ENCODE data around the gene PGLYRP3.
A peak's percentile ranks its signal among the peaks of the same experiment; 100 is the strongest.

PGLYRP3 gene

DNA sequence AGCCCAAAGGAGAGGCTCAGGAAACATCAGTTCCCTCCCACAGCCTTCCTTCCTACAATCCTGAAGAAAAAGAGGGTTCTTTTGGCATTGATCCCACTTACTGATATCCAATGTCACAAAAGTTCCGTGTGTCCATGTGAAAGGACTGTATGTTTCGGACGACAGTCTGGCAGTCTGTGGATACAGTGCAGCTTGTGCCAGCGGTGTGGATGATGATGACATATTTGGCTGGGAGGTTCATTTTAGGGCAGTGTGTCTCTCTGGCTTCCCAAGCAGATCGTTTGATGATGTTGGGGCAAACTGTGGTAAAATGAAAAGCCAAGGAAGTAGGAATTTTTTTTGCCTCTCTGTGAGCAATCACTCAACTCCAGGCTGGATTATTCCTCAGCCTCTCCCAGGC is 10.4 kb downstream of the PGLYRP3 start:
- TF ChIP-seq POU2F2 (IDR thresholded peaks at IDR 0.05; ENCODE audit: low read depth, low read length) (no peak), POLR2AphosphoS5 (IDR thresholded peaks at IDR 0.05; ENCODE audit: low read depth, low read length) (no peak), POLR2A (IDR thresholded peaks at IDR 0.05; ENCODE audit: low read depth, low read length) (no peak), PAX5 (IDR thresholded peaks at IDR 0.05; ENCODE audit: insufficient read depth, low read length, severe bottlenecking) (no peak), TAF1 (IDR thresholded peaks at IDR 0.05; ENCODE audit: low read depth, low read length) (no peak), SPI1 (IDR thresholded peaks at IDR 0.05; ENCODE audit: low read depth, low read length) (no peak)
- FAIRE-seq (no peak), DNase-seq (ENCODE audit: insufficient read length, low spot score) (no peak)

DNA sequence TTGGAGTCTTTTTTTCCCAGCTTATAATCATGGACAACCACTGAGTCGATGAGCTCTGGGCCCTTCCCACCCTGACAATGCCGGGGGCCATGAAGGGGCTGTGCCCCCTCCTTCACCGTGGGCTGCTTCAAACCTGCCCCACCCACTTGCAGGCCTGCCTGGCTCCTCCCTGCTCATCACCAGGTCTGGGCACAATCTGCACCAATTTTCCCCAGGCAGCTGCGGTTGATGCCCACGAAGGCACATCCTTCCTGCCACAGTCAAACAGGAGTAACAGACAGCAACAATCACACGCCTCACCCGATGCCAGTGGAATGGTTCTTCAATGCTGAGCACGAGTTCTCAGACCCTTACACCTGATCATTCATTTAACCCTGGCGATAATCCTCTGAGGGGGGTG is 18.9 kb downstream of the PGLYRP3 start:
- no peak for FAIRE-seq
- TF ChIP-seq PAX5 (IDR thresholded peaks at IDR 0.05; ENCODE audit: insufficient read depth, low read length, severe bottlenecking) (no peak), SPI1 (IDR thresholded peaks at IDR 0.05; ENCODE audit: low read depth, low read length) (no peak), POLR2A (IDR thresholded peaks at IDR 0.05; ENCODE audit: low read depth, low read length) (no peak), POLR2AphosphoS5 (IDR thresholded peaks at IDR 0.05; ENCODE audit: low read depth, low read length) (no peak), TAF1 (IDR thresholded peaks at IDR 0.05; ENCODE audit: low read depth, low read length) (no peak), POU2F2 (IDR thresholded peaks at IDR 0.05; ENCODE audit: low read depth, low read length) (no peak)
- no peak for DNase-seq (ENCODE audit: insufficient read length, low spot score)

- DNase-seq (ENCODE audit: insufficient read length, low spot score) (no peak), FAIRE-seq (no peak)
- TF ChIP-seq TAF1 (IDR thresholded peaks at IDR 0.05; ENCODE audit: low read depth, low read length) (no peak), POU2F2 (IDR thresholded peaks at IDR 0.05; ENCODE audit: low read depth, low read length) (no peak), POLR2AphosphoS5 (IDR thresholded peaks at IDR 0.05; ENCODE audit: low read depth, low read length) (no peak), SPI1 (IDR thresholded peaks at IDR 0.05; ENCODE audit: low read depth, low read length) (no peak), PAX5 (IDR thresholded peaks at IDR 0.05; ENCODE audit: insufficient read depth, low read length, severe bottlenecking) (no peak), POLR2A (IDR thresholded peaks at IDR 0.05; ENCODE audit: low read depth, low read length) (no peak)
Measured at GRCh38 chr1:153293480-153293775, 19.3 kb downstream of the PGLYRP3 start.

- DNase-seq (ENCODE audit: insufficient read length, low spot score) = no peak
- FAIRE-seq = no peak
- no peak for TF ChIP-seq TAF1 (IDR thresholded peaks at IDR 0.05; ENCODE audit: low read depth, low read length)
- TF ChIP-seq POU2F2 (IDR thresholded peaks at IDR 0.05; ENCODE audit: low read depth, low read length) = no peak
- TF ChIP-seq SPI1 (IDR thresholded peaks at IDR 0.05; ENCODE audit: low read depth, low read length) = no peak
- no peak for TF ChIP-seq PAX5 (IDR thresholded peaks at IDR 0.05; ENCODE audit: insufficient read depth, low read length, severe bottlenecking)
- no peak for TF ChIP-seq POLR2A (IDR thresholded peaks at IDR 0.05; ENCODE audit: low read depth, low read length)
- TF ChIP-seq POLR2AphosphoS5 (IDR thresholded peaks at IDR 0.05; ENCODE audit: low read depth, low read length) = no peak
Measured at GRCh38 chr1:153292740-153293479, 19.8 kb downstream of the PGLYRP3 start.

DNA sequence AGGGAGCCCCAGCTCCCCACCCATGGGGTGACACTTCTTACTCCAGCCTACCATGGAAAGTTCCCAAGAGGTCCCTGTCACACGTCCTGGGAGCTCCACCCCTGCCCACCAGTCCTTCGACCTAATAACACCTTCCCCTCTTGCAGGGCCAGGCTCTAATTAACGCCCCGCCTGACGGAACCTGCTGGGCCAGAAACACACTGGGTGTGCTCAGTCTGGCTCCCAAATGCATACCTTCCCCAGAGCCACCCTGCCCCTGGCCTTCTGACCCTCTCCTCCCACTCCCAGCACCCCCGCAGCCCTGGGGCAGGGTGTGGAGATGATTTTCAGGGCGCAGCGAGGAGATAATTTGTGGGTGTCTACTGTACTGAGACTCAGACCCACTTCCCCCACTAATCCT is 20.6 kb downstream of the PGLYRP3 start:
- no peak for FAIRE-seq
- TF ChIP-seq TAF1 (IDR thresholded peaks at IDR 0.05; ENCODE audit: low read depth, low read length) (no peak), POLR2AphosphoS5 (IDR thresholded peaks at IDR 0.05; ENCODE audit: low read depth, low read length) (no peak), PAX5 (IDR thresholded peaks at IDR 0.05; ENCODE audit: insufficient read depth, low read length, severe bottlenecking) (no peak), SPI1 (IDR thresholded peaks at IDR 0.05; ENCODE audit: low read depth, low read length) (no peak), POU2F2 (IDR thresholded peaks at IDR 0.05; ENCODE audit: low read depth, low read length) (no peak), POLR2A (IDR thresholded peaks at IDR 0.05; ENCODE audit: low read depth, low read length) (no peak)
- no peak for DNase-seq (ENCODE audit: insufficient read length, low spot score)

- DNase-seq (ENCODE audit: insufficient read length, low spot score) = no peak
- no peak for TF ChIP-seq POLR2AphosphoS5 (IDR thresholded peaks at IDR 0.05; ENCODE audit: low read depth, low read length)
- no peak for TF ChIP-seq TAF1 (IDR thresholded peaks at IDR 0.05; ENCODE audit: low read depth, low read length)
- TF ChIP-seq PAX5 (IDR thresholded peaks at IDR 0.05; ENCODE audit: insufficient read depth, low read length, severe bottlenecking) = no peak
- TF ChIP-seq SPI1 (IDR thresholded peaks at IDR 0.05; ENCODE audit: low read depth, low read length) = no peak
- FAIRE-seq = no peak
Measured at GRCh38 chr1:153291514-153291913, 21.2 kb downstream of the PGLYRP3 start.

DNA sequence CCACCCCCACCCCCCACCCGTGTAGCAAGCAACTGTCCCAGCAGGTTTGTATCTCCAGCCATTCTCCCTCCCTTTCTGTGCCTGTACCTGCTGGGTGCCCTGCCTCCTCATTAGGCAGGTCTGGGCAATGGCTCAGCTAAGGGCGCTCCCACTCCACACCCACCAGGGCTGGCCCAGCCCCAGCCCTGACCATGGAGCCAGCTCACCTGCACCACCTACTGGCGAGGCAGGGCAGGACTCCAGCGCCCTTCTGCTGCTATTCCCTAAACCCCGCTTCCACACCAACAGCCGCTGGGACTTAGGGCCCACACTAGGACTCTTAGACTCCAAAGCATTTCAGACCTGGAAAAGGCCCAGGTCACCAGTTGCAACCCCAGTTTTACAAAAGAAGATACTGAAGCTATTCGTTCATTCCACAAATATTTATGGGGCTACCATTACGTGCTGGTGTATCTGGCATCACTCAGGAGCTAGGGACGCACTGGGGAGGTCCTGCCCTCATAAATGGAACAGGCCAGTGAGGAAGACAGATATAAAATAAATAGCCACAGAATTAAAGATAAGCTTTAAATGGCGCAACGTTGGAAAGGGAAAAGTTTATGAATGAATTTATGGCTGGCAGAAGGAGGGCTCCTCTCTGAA is 24.0 kb downstream of the PGLYRP3 start:
- FAIRE-seq (peak; percentile 85), DNase-seq (ENCODE audit: insufficient read length, low spot score) (peak; percentile 47)
- no peak for TF ChIP-seq PAX5 (IDR thresholded peaks at IDR 0.05; ENCODE audit: insufficient read depth, low read length, severe bottlenecking)
- no peak for TF ChIP-seq POU2F2 (IDR thresholded peaks at IDR 0.05; ENCODE audit: low read depth, low read length)
- no peak for TF ChIP-seq POLR2AphosphoS5 (IDR thresholded peaks at IDR 0.05; ENCODE audit: low read depth, low read length)
- no peak for TF ChIP-seq SPI1 (IDR thresholded peaks at IDR 0.05; ENCODE audit: low read depth, low read length)
- TF ChIP-seq TAF1 (IDR thresholded peaks at IDR 0.05; ENCODE audit: low read depth, low read length) = no peak
- TF ChIP-seq POLR2A (IDR thresholded peaks at IDR 0.05; ENCODE audit: low read depth, low read length) = no peak

DNA sequence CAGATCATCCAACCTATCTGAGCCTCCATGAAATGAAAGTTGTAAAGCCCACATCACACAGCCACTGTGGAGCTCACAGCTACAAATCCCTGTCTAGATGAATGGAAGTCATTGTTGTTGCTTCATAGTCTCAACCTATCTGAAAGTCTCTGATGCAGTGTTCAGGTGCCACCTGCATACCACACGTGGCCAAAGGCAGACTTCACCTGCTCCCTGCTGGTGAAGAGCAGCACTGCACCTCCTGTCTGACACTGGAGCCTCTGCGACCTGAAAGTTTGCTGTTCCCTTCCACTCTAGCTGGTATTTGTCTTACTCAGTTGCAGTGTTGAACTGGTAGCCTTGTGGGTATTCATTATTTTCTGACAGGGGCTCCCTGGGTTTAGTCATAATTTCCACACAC is 34.9 kb downstream of the PGLYRP3 start:
- TF ChIP-seq POU2F2 (IDR thresholded peaks at IDR 0.05; ENCODE audit: low read depth, low read length) (0 out of 2 replicates have a peak, but pooled peaks have one; percentile 39), TAF1 (IDR thresholded peaks at IDR 0.05; ENCODE audit: low read depth, low read length) (no peak), POLR2AphosphoS5 (IDR thresholded peaks at IDR 0.05; ENCODE audit: low read depth, low read length) (no peak)
- FAIRE-seq = peak; percentile 96
- no peak for DNase-seq (ENCODE audit: insufficient read length, low spot score)

DNA sequence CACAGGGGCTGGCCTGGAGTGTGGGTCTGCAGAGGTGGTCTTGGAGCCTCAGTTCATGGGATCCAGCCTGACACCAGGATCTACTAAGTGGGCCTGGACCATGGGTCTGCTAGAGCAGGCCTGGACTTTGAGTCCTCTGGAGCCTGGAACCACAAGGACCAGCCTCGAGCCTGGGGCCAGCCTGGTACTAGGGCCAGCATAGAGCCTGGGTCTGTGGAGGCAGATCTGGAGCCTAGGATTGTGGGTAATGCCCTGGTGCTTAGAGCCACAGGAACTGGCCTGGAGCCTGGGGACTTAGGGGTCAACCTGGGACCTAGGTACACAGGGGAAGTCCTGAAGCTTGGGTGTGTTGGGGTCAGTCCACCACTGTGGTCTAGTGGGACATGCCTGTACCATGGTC is 40.6 kb downstream of the PGLYRP3 start:
- DNase-seq (ENCODE audit: insufficient read length, low spot score) = no peak
- no peak for TF ChIP-seq POLR2AphosphoS5 (IDR thresholded peaks at IDR 0.05; ENCODE audit: low read depth, low read length)
- TF ChIP-seq PAX5 (IDR thresholded peaks at IDR 0.05; ENCODE audit: insufficient read depth, low read length, severe bottlenecking) = no peak
- TF ChIP-seq POU2F2 (IDR thresholded peaks at IDR 0.05; ENCODE audit: low read depth, low read length) = no peak
- no peak for TF ChIP-seq SPI1 (IDR thresholded peaks at IDR 0.05; ENCODE audit: low read depth, low read length)
- no peak for TF ChIP-seq TAF1 (IDR thresholded peaks at IDR 0.05; ENCODE audit: low read depth, low read length)
- TF ChIP-seq POLR2A (IDR thresholded peaks at IDR 0.05; ENCODE audit: low read depth, low read length) = no peak
- no peak for FAIRE-seq

All from GM12891 (cell line).